ENCODE results near the gene ZNF516.
"Not testable (repeated sequence)": the region's sequence is repeated elsewhere in the genome, so short reads cannot be mapped to it uniquely, and the experiment has no call there.

The ZNF516 gene

GRCh38 chr18:76495006-76495370, at the start of gene ZNF516:
ZNF516 (minus strand) TSS chr18:76495242; CDS start chr18:76443054, 52,188 bp downstream.
- DNase-seq (ENCODE audit: low read depth), result no peak

GRCh38 chr18:76538846-76539245, 43.8 kb upstream of the ZNF516 start:
- DNase-seq (ENCODE audit: low read depth), result no peak

GRCh38 chr18:76537621-76538020, 42.6 kb upstream of the ZNF516 start:
- no peak for DNase-seq (ENCODE audit: low read depth)

- DNase-seq (ENCODE audit: low read depth), result not testable (repeated sequence)
Observed at GRCh38 chr18:76536593-76536992, 41.6 kb upstream of the ZNF516 start.

- DNase-seq (ENCODE audit: low read depth), result no peak
Observed at GRCh38 chr18:76532875-76533274, 37.8 kb upstream of the ZNF516 start.

GRCh38 chr18:76530846-76531245, 35.8 kb upstream of the ZNF516 start:
- no peak for DNase-seq (ENCODE audit: low read depth)

GRCh38 chr18:76530391-76530790, 35.3 kb upstream of the ZNF516 start:
- no peak for DNase-seq (ENCODE audit: low read depth)

- DNase-seq (ENCODE audit: low read depth), result no peak
Observed at GRCh38 chr18:76529433-76529811, 34.4 kb upstream of the ZNF516 start.

GRCh38 chr18:76528477-76529432, 33.7 kb upstream of the ZNF516 start:
- DNase-seq (ENCODE audit: low read depth), result no peak

GRCh38 chr18:76525911-76526310, 30.9 kb upstream of the ZNF516 start:
- DNase-seq (ENCODE audit: low read depth), result no peak

GRCh38 chr18:76524900-76525698, 30.1 kb upstream of the ZNF516 start:
- peak; percentile 67 for DNase-seq (ENCODE audit: low read depth)

GRCh38 chr18:76524477-76524876, 29.4 kb upstream of the ZNF516 start:
- no peak for DNase-seq (ENCODE audit: low read depth)

GRCh38 chr18:76522551-76522950, 27.5 kb upstream of the ZNF516 start:
- DNase-seq (ENCODE audit: low read depth), result no peak

- DNase-seq (ENCODE audit: low read depth), result no peak
Observed at GRCh38 chr18:76522122-76522503, 27.1 kb upstream of the ZNF516 start.

- no peak for DNase-seq (ENCODE audit: low read depth)
Observed at GRCh38 chr18:76521417-76522121, 26.5 kb upstream of the ZNF516 start.

GRCh38 chr18:76518860-76519538, 24.0 kb upstream of the ZNF516 start:
- DNase-seq (ENCODE audit: low read depth), result no peak

GRCh38 chr18:76518123-76518859, 23.2 kb upstream of the ZNF516 start:
- no peak for DNase-seq (ENCODE audit: low read depth)

- no peak for DNase-seq (ENCODE audit: low read depth)
Observed at GRCh38 chr18:76515576-76515975, 20.5 kb upstream of the ZNF516 start.

GRCh38 chr18:76514573-76514972, 19.5 kb upstream of the ZNF516 start:
- DNase-seq (ENCODE audit: low read depth), result no peak

- no peak for DNase-seq (ENCODE audit: low read depth)
Observed at GRCh38 chr18:76507830-76508385, 12.9 kb upstream of the ZNF516 start.
